Right kidney (tissue), 1 donor: ENCODE measurements around the gene CFL2.

Source experiments
- DNase-seq: peaks from one replicate; pipeline ENCODE4 v3.0.0-alpha.2; 2016

Gene CFL2

GRCh38 chr14:34676516-34677211 is 37.7 kb downstream of the CFL2 start:
- no peak for DNase-seq

- DNase-seq = no peak
Measured at GRCh38 chr14:34673702-34674101, 40.7 kb downstream of the CFL2 start.

DNA sequence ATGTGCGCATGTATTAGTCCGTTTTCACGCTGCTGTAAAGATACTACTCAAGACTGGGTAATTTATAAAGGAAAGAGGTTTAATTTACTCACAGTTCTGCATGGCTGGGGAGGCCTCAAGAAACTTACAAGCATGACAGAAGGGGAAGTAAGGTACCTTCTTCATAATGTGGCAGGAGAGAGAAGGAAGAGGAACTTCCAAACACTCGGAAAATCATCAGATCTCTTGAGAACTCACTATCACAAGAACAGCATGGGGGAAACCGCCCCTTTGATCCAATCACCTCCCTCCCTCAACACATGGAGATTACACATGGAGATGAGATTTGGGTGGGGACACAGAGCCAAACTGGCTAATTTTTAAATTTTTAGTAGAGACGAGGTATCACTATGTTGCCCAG is 42.7 kb downstream of the CFL2 start:
- DNase-seq = no peak

- DNase-seq = no peak
Measured at GRCh38 chr14:34668111-34668510, 46.3 kb downstream of the CFL2 start.

DNA sequence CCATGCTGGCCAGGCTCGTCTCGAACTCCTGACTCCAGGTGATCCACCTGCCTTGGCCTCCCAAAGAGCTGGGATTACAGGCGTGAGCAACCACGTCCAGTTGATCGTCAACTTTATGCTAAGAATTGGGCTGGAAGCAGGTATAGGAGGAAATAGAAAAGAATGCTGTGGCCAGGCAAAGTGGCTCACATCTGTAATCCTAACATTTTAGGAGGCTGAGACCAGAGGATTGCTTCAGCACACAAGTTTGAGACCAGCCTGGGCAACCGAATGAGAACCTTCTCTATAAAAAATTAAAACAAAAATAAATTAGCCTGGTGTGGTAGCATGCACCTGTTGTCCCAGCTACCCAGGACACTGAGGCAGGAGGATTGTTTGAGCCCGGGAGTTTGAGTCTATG is 47.4 kb downstream of the CFL2 start:
- no peak for DNase-seq

- no peak for DNase-seq
Measured at GRCh38 chr14:34665785-34666435, 48.5 kb downstream of the CFL2 start.

DNA sequence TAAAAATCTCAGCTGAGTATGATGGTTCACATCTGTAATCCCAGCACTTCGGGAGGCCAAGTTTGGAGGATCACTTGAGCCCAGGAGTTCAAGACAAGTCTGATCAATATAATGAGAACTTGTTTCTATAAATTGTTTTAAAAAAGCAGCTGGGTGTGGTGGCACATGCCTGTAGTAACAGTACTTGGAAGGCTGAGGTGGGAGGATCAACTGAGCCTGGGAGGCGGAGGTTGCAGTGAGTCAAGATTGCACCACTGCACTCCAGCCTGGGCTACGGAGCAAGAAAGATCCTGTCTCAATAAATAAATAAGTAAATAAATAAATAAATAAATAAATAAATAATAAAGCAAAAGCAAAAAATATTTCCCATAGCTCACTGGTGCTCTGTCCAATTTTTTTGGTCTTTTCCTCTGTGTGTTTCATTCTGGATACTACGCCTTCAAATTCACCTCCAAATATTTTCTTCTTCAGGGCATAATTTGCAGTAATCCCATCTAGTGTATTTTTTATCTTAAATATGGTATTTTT is 51.8 kb downstream of the CFL2 start:
- no peak for DNase-seq

DNA sequence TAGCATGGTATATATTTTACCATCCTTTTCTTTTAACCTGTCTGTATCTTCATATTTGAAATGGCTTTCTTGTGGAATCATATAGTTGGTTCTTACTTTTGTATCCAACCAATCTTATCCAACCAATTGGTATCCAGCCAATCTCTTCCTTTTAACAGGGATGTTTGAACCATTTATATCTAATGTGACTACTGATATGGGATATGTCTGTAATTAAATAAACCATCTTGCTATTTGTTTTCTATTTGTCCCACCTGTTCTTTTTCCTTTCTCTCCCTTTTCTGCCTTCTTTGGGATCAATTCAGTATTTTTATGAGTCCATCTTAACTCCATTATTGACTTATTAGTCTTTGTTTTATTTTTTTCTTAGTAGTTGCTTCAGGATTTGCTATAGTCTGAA is 53.6 kb downstream of the CFL2 start:
- no peak for DNase-seq
